IMR-90 (cell line): ENCODE measurements around the gene UNC5A. TPM values are rescaled to one million over a fixed set of nuclear protein-coding genes. Genes with fewer than 3 reads are reported as not detected.

Experiments used
- ATAC-seq: fragments of 200-7000 bp; cut with Tn5 transposase; 2 replicates; pipeline ENCODE4 v1.9.1; 2020; ENCODE audit warnings: low read depth, mild to moderate bottlenecking, moderate library complexity
- BruUV-seq: library from RNA; stranded (reverse); fragments of 400-500 nt; replicated peaks from 2 replicates; lab custom pipeline; 2021; lab: Mats Ljungman, UMichigan
- CTCF ChIA-PET: fragments of 300-600 bp; formaldehyde crosslinking; extraction: SDS; loops from one replicate; lab custom pipeline; 2021; ENCODE audit warnings: antibody characterized with exemption; lab: Yijun Ruan, JAX
- POLR2A ChIA-PET: fragments of 300-600 bp; sonication (Branson Sonifier 250); formaldehyde crosslinking; loops from one replicate; lab custom pipeline; 2022; ENCODE audit warnings: antibody characterized with exemption; ENCODE audit not compliant: unreplicated experiment; lab: Charles Lee
- DNase-seq: peaks from one replicate; pipeline ENCODE4 v3.0.0; 2013
- H2AFZ ChIP-seq: replicated peaks from 2 replicates; pipeline ENCODE3; 2013; ENCODE audit warnings: low read length, mild to moderate bottlenecking; ENCODE audit not compliant: poor library complexity
- H2AK5ac ChIP-seq: 2 replicates; pipeline ENCODE4 v1.6.1; 2013; ENCODE audit warnings: low read depth, low read length, inconsistent platforms
- H2AK9ac ChIP-seq: replicated peaks from 2 replicates; pipeline ENCODE3; 2013; ENCODE audit warnings: mild to moderate bottlenecking, low read depth, low read length, moderate library complexity; ENCODE audit not compliant: poor library complexity
- H2BK120ac ChIP-seq: 2 replicates; pipeline ENCODE4 v1.6.1; 2013; ENCODE audit warnings: low read depth, low read length, inconsistent platforms
- H2BK15ac ChIP-seq: 3 replicates; pipeline ENCODE4 v1.6.1; 2013; ENCODE audit warnings: low read depth, low read length, inconsistent platforms
- H2BK20ac ChIP-seq: 2 replicates; pipeline ENCODE4 v1.6.1; 2013; ENCODE audit warnings: low read depth, mild to moderate bottlenecking, inconsistent platforms, low read length, moderate library complexity
- H2BK5ac ChIP-seq: 2 replicates; pipeline ENCODE4 v1.6.1; 2013; ENCODE audit warnings: mild to moderate bottlenecking, low read depth, low read length, inconsistent platforms; ENCODE audit not compliant: poor library complexity, severe bottlenecking
- H3K14ac ChIP-seq: replicated peaks from 2 replicates; pipeline ENCODE4 v1.6.1; 2013; ENCODE audit warnings: low read depth, low read length, inconsistent platforms
- H3K18ac ChIP-seq: 2 replicates; pipeline ENCODE4 v1.6.1; 2013; ENCODE audit warnings: low read depth, low read length, control low read depth
- H3K23ac ChIP-seq: 2 replicates; pipeline ENCODE4 v1.6.1; 2013; ENCODE audit warnings: low read depth, low read length, inconsistent platforms
- H3K27ac ChIP-seq: 2 replicates; pipeline ENCODE4 v1.5.1; 2013; ENCODE audit warnings: mild to moderate bottlenecking, control low read depth, low read length; ENCODE audit not compliant: insufficient read depth
- H3K27me3 ChIP-seq: 2 replicates; pipeline ENCODE4 v1.6.1; 2013; ENCODE audit warnings: low read length; ENCODE audit not compliant: control insufficient read depth, insufficient read depth
- H3K36me3 ChIP-seq: 2 replicates; pipeline ENCODE4 v1.6.1; 2013; ENCODE audit warnings: low read length, mixed read lengths; ENCODE audit not compliant: control insufficient read depth, insufficient read depth
- H3K4ac ChIP-seq: 2 replicates; pipeline ENCODE4 v1.6.1; 2013; ENCODE audit warnings: low read depth, low read length, inconsistent platforms
- H3K4me1 ChIP-seq: 2 replicates; pipeline ENCODE4 v1.6.1; 2013; ENCODE audit warnings: low read length, mixed read lengths; ENCODE audit not compliant: control insufficient read depth, insufficient read depth
- H3K4me2 ChIP-seq: 2 replicates; pipeline ENCODE4 v1.6.1; 2013; ENCODE audit warnings: low read depth, mild to moderate bottlenecking, control low read depth, low read length, moderate library complexity
- H3K4me3 ChIP-seq: 2 replicates; pipeline ENCODE4 v1.5.1; 2013; ENCODE audit warnings: low read depth, mild to moderate bottlenecking, control low read depth, low read length, moderate library complexity; ENCODE audit not compliant: insufficient read depth
- H3K56ac ChIP-seq: 2 replicates; pipeline ENCODE4 v1.6.1; 2013; ENCODE audit warnings: low read length, inconsistent platforms; ENCODE audit not compliant: insufficient read depth; ENCODE audit errors: extremely low read depth
- H3K79me1 ChIP-seq, 2 experiments: 2 replicates each; pipeline ENCODE4 v1.6.1; 2013; ENCODE audit warnings: low read length in 2 of 2, inconsistent platforms in 1 of 2, low read depth in 1 of 2
- H3K9ac ChIP-seq: 2 replicates; pipeline ENCODE4 v1.6.1; 2013; ENCODE audit warnings: low read depth, low read length, control low read depth
- H3K9me1 ChIP-seq: 2 replicates; pipeline ENCODE4 v1.6.1; 2013; ENCODE audit warnings: low read length, inconsistent platforms; ENCODE audit not compliant: insufficient read depth
- H3K9me3 ChIP-seq: 2 replicates; pipeline ENCODE4 v1.6.1; 2013; ENCODE audit warnings: low read length; ENCODE audit not compliant: control insufficient read depth, insufficient read depth
- H4K20me1 ChIP-seq: 2 replicates; pipeline ENCODE4 v1.6.1; 2013; ENCODE audit warnings: low read length, inconsistent platforms; ENCODE audit not compliant: insufficient read depth
- H4K5ac ChIP-seq: 2 replicates; pipeline ENCODE4 v1.6.1; 2013; ENCODE audit warnings: mild to moderate bottlenecking, low read depth, low read length, control low read depth
- H4K8ac ChIP-seq, 2 experiments: 2 replicates each; pipeline ENCODE4 v1.6.1; 2013; ENCODE audit warnings: low read depth in 2 of 2, low read length in 2 of 2, control low read depth in 1 of 2, inconsistent platforms in 1 of 2
- H4K91ac ChIP-seq: 2 replicates; pipeline ENCODE4 v1.6.1; 2013; ENCODE audit warnings: low read depth, low read length, inconsistent platforms; ENCODE audit not compliant: insufficient read depth
- BHLHE40 ChIP-seq: fragments of 150-350 bp; IDR thresholded peaks from 2 replicates; pipeline ENCODE4 v1.6.1; 2016; ENCODE audit warnings: mild to moderate bottlenecking, low read depth, low read length
- MAFK ChIP-seq: IDR thresholded peaks from 2 replicates; pipeline ENCODE4 v1.6.1; 2012; ENCODE audit warnings: low read depth, low read length, improper control_type of control experiment
- MXI1 ChIP-seq: IDR thresholded peaks from 2 replicates; pipeline ENCODE4 v1.6.1; 2012; ENCODE audit warnings: low read depth, mild to moderate bottlenecking, low read length, moderate library complexity, borderline replicate concordance
- RCOR1 ChIP-seq: IDR thresholded peaks from 2 replicates; pipeline ENCODE4 v1.6.1; 2012; ENCODE audit warnings: mild to moderate bottlenecking, low read length, improper control_type of control experiment; ENCODE audit not compliant: insufficient replicate concordance
- RFX5 ChIP-seq: IDR thresholded peaks from 2 replicates; pipeline ENCODE4 v1.8.0; 2012; ENCODE audit warnings: low read depth, mild to moderate bottlenecking, low read length, moderate library complexity
- USF2 ChIP-seq: fragments of 150-350 bp; IDR thresholded peaks from 2 replicates; pipeline ENCODE4 v1.6.1; 2017; ENCODE audit warnings: mild to moderate bottlenecking, antibody characterized with exemption, low read length, low read depth
- WGBS, 2 experiments: methylation state at CpG; one replicate each; pipeline versions ENCODE4 v1.1.5 to v1.1.7; 2013; ENCODE audit warnings: missing lambda C conversion rate in 2 of 2; ENCODE audit not compliant: insufficient read length in 1 of 2; ENCODE audit errors: extremely low coverage in 2 of 2; 5-methylcytosine and 5-hydroxymethylcytosine counted together
- dilution Hi-C: fragments of 300-500 bp; cut with HindIII; formaldehyde crosslinking; loops from one replicate; pipeline ENCODE4 v1.14.3; 2018; ENCODE audit warnings: low sequenced_read_pairs; ENCODE audit not compliant: unreplicated experiment
- in situ Hi-C: fragments of 300-500 bp; cut with MboI; formaldehyde crosslinking; loops from 3 replicates; pipeline ENCODE4 v1.14.3; 2019; ENCODE audit warnings: low sequenced_read_pairs, inconsistent platforms, mixed read lengths
- intact Hi-C: fragments of 100-400 bp; cut with micrococcal nuclease; formaldehyde crosslinking; loops from 2 replicates; pipeline ENCODE4 v1.10.0; 2022
- polyA plus RNA-seq, 3 experiments: library from polyadenylated mRNA; depleted of rRNA; stranded (reverse); fragments of >200 nt; gene quantifications; 2 replicates each; pipeline ENCODE4 v1.2.3, GENCODE V29; 2012; ENCODE audit warnings: low replicate concordance in 1 of 3
- total RNA-seq: library from RNA; depleted of rRNA; stranded (reverse); fragments of >200 nt; gene quantifications from 2 replicates; pipeline ENCODE4 v1.2.3, GENCODE V29; 2012
- TF ChIP-seq, protein P1 (sequence below): fragments of 150-350 bp; IDR thresholded peaks from 2 replicates; pipeline ENCODE4 v1.6.1; 2016; ENCODE audit warnings: low read depth, mild to moderate bottlenecking, low read length, moderate library complexity, borderline replicate concordance

The UNC5A gene
- total and polyA plus RNA-seq, 2 of the 4 experiments (the other 2 are of a cell fraction): not detected

DNA sequence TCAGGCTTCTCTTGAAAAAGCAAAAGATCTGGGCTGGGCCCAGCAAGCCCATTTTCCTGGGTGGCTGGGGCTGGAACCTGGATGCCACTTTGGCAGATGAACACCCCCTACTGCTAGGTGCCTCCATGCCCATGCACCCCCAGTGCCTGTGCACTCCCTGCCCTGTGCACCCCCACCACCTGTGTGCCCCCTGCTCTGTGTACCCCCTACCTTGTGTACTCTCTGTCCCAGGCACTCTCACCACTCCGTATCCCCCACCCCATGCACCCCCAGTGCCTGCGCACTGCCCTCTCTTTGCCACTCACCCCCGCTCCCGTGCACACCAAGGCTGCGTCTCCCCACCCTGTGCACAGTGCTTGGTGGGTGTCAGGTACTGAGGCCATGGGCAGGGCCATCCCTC lies 14.2 kb downstream of the UNC5A start:
- Histone ChIP-seq H4K8ac (no peak overlapping the region), H3K18ac (no peak overlapping the region), H4K91ac (no peak overlapping the region), H2BK120ac (no peak overlapping the region), H4K20me1 (no peaks in the 10 kb centered on the region), H2BK20ac (no peak overlapping the region), H4K5ac (no peak overlapping the region), H3K56ac (no peak overlapping the region), H3K9me1 (no peaks in the 10 kb centered on the region), H2BK5ac (no peak overlapping the region), H2AK5ac (no peak overlapping the region), H3K27ac (no peak overlapping the region), H3K4ac (no peak overlapping the region), H3K36me3 (no peaks in the 10 kb centered on the region), H2AFZ (no peak overlapping the region), H3K14ac (no peak overlapping the region), H3K23ac (no peak overlapping the region), H3K79me1 (no peaks in the 10 kb centered on the region), H3K27me3 (peaks cover 31% of the 10 kb centered on the region), H3K4me1 (no peaks in the 10 kb centered on the region), H2AK9ac (no peak overlapping the region), H3K4me3 (no peak overlapping the region), H3K9ac (no peak overlapping the region), H3K9me3 (no peaks in the 10 kb centered on the region; the same call in 1 of the 2 replicates), H2BK15ac (no peak overlapping the region), H3K4me2 (no peak overlapping the region)
- no TSS peak for BruUV-seq
- intact Hi-C loops: no loop called here
- in situ Hi-C loops: no loop called here
- ChIA-PET POLR2A (no interaction called here), CTCF (no interaction called here)
- WGBS, 2 experiments: no CpG with 5 or more reads among the region's 5 CpGs
- dilution Hi-C loops: no loop called here
- DNase-seq (no peak), ATAC-seq (no peak)
- TF ChIP-seq USF2 (no peak), RFX5 (no peak), MAFK (no peak), RCOR1 (no peak), MXI1 (no peak), BHLHE40 (no peak)
- TF ChIP-seq, protein P1, sequence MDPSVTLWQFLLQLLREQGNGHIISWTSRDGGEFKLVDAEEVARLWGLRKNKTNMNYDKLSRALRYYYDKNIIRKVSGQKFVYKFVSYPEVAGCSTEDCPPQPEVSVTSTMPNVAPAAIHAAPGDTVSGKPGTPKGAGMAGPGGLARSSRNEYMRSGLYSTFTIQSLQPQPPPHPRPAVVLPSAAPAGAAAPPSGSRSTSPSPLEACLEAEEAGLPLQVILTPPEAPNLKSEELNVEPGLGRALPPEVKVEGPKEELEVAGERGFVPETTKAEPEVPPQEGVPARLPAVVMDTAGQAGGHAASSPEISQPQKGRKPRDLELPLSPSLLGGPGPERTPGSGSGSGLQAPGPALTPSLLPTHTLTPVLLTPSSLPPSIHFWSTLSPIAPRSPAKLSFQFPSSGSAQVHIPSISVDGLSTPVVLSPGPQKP: no peak
